Superior temporal gyrus (tissue), 1 donor: ENCODE results near the gene CEP55.

ENCODE experiments used
- DNase-seq: peaks from one replicate; pipeline ENCODE4 v3.0.0-alpha.2; 2016; ENCODE audit errors: extremely low spot score

The CEP55 gene

DNA sequence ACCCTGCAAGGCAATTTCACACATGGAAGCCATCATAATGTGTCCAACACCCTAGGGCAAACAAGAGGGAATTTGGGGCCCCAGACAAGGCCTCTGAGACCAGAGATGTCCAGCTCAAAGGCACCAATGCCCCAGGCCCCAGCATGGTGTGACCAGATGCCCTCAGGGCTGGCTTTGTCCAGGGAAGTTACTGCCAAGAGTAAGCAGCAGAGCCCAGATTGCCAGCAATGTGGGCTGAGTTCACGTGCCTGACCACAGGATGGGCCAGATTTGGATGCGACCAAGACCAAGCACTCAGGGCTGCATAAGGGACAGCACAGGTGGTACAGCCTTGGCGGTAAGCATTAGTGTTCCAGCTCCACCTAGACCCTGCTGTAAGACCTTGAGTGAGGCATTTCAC, 27.0 kb upstream of the CEP55 start:
- DNase-seq, result no peak

DNA sequence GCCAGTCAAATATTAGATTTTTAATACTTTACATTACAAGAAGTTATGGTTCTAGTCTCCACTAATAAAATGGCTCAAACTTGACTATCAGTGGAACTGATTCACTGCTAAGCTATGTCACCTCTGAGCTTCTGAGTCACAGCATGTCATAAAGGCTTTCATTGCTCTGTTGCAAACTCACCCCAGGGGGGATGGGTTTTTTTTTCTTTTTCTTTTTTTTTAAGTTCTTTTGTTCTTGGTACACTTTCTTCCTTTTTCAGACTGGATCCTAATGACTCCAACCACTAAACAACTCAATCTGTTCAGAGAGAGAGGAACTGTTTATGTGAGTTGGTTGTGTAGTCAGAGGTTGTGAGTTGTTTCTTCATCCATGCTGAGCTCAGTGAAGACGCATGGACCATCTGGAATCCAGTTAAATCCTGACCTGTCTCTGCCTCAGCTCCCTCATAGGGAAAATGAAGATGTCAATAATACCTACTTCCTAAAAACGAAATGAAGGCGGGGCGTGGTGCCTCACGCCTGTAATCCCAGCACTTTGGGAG, 25.2 kb upstream of the CEP55 start:
- DNase-seq, result no peak

DNA sequence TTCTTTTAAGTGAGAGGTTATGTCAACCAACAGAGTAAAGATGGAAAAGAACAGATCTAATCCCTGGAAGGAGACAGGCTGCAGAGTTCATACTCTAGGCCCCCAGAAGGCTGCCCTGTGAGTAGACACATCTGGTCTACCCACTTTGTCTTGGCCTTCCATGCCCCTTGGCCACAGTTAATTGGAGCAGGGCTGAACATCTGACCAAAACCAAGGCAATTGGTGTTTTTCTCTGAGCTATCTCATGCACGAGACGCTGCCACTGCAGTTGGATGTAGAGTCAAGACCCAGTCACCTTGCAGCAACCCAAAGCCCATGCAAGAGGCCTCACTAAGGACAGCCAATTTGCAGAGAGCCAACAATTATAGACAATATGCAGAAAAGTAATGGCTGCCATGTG, 23.3 kb upstream of the CEP55 start:
- no peak for DNase-seq

GRCh38 chr10:93473804-93474472, 22.5 kb upstream of the CEP55 start:
- no peak for DNase-seq

DNA sequence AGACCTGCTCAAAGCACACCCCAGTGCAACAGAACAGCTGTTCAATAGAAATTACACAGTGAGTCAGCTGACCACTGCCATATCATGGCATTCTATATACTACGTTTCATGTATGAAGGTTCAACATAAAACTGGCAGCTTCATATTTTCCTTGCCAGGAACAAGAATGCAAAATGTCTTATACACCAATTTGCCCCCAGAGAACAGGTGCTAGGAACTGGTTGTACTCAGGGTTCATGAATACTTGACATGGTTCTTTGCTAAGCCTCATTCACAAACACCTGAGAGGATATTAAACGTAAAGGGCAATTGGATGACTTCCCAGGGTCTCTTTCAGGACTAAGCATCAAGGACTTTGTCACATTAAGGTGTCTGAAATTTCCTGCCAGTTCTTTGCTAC, 21.2 kb upstream of the CEP55 start:
- no peak for DNase-seq

- no peak for DNase-seq
These were observed 20.5 kb upstream of the CEP55 start for GRCh38 chr10:93475871-93476270.

- no peak for DNase-seq
These were observed 19.7 kb upstream of the CEP55 start for GRCh38 chr10:93476756-93477155.

DNA sequence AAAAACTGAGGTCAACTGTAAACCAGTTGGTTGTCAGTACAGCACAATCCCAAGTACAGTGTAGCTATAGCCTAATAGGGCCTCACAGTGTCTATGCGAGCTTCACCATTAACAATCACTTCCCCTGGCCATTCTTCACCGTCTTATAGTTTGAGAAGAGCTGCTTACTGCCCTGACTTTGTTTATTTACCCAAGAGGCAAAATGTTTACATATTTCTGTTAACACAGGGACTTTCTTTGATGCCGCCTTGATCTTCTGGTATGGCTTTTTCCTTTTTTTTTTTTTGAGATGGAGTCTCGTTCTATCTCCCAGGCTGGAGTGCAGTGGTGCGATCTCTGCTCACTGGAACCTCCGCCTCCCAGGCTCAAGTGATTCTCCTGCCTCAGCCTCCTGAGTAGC, 17.5 kb upstream of the CEP55 start:
- DNase-seq, result no peak

- DNase-seq, result no peak
These were observed 14.7 kb upstream of the CEP55 start for GRCh38 chr10:93481637-93482144.

DNA sequence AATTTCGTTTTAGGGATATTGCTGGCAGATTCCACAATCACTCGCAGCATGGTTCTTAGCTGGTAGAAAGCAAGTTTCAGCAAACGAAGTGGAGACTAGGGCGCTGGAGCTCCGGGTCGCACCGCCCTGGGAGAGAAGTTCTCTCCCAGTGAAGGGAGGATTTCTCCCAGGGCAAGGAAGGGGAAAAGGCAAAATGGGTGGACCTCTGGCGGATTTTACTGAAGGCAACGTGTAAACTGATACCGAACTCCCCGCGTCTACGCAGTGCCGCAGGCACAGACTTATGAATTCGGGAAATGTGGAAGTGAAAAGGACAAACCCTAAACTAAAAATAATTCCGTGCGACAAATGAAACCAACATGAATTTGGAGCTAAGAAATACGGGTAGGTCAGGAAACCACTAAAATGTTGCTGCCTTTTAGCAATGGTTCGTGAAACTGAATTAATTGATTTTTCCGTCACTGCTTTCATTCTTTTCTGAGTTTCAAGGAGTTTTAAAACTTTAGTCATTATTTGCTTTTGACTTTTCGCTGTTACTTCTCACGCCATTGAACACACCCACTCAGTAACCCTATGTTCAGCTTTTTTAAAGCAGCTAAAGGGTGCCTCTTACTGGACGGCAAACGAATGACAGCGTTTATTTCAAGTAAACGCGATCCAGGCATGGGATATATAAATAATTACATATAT, 14.1 kb upstream of the CEP55 start, which contains the start of gene MYOF:
MYOF (minus strand) TSS at position 190 of the 690 bp plus-strand sequence; CDS start at position 50, 140 bp downstream.
- DNase-seq, result peak; percentile 80

DNA sequence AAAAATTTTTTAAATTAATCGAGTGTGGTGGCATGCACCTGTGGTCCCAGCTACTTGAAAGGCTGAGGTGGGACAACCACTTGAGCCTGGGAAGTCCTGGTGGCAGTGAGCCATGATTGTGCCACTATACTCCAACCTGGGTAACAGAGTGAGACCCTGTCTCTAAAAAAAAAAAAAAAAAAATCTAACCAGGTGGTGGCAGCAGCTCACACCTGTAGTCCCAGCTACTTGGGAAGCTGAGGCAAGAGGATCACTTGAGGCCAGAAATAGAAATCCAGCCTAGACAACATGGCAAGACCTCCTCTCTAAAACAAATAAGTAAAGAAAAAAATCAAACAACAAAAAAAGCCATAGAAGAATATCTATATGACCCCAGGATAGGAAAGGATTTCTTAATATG, 10.7 kb upstream of the CEP55 start:
- DNase-seq, result no peak

GRCh38 chr10:93488956-93489528, 7.4 kb upstream of the CEP55 start:
- no peak for DNase-seq

DNA sequence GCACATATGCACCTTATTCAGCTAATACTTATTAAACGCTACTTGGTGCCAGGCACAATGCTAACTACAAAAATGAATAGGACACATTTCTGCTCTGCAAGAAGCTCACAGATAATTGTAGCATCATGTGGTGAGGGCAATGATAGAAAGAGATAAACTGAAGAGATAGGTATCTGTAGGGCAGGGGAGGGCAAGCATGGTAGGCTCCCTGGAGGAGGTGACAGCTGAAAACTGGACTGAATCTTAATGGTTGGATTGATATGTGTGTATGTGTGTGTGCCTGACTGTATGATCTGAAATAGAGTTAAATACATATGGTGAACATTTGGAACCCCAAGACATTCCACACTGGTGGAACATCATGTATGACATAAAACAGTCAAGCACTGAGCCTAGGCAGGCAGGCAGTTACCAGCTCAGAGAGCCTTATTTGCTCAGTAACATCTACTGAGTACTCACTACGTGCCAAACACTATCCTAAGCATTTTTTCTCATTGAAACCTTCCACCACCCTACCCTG, 4.8 kb upstream of the CEP55 start:
- no peak for DNase-seq

GRCh38 chr10:93493162-93493561, 3.2 kb upstream of the CEP55 start:
- DNase-seq, result no peak

DNA sequence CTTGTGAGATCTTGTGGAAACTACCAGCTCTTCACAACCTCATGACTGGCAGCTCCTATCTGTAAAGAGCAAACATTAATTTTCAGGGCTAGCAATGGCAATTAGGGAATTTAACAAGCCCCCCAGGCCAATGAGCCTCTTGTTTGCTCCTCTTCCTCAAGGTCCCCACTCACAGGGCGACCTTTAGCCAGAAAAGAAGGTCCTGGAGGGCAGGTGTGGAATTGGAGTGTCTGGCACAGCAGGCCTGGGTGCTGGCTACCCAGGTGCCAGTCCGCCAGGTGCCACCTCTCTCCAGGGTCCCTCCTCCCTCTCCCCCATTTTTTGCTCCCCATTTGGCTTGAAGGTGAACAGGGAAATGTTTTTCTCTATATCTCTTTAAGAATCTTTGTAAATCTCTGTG, 1.9 kb upstream of the CEP55 start:
- no peak for DNase-seq

GRCh38 chr10:93495654-93496321, 624 bp upstream of the CEP55 start:
- no peak for DNase-seq

GRCh38 chr10:93498166-93498565, 1.8 kb downstream of the CEP55 start:
- DNase-seq, result no peak

DNA sequence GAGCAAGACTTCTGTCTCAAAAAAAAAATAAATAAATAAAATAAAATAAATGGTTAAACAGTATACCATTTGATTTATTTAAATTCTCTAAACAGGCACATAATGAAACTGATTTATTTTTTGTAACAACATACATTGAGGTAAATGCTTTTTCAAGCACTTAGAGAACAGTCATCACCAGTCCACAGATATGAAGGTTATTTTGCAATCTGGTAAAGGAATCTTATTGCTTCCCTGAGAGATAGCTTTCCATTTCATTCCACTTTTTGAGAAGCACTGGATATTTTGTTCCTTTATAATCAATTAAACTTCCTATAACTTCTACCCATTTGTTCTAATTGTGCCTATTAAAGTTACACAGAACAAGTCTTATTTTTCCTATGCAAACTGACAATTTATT, 5.2 kb downstream of the CEP55 start:
- no peak for DNase-seq

DNA sequence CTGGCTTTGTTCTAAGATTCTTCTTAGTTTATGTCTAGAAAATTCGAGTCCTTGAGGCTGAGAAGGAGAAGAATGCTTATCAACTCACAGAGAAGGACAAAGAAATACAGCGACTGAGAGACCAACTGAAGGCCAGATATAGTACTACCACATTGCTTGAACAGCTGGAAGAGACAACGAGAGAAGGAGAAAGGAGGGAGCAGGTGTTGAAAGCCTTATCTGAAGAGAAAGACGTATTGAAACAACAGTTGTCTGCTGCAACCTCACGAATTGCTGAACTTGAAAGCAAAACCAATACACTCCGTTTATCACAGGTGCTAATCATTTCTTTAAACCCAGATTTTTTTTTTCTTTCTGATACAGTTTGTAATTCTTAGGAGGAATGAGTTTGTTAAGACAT, 6.7 kb downstream of the CEP55 start:
- DNase-seq, result no peak

DNA sequence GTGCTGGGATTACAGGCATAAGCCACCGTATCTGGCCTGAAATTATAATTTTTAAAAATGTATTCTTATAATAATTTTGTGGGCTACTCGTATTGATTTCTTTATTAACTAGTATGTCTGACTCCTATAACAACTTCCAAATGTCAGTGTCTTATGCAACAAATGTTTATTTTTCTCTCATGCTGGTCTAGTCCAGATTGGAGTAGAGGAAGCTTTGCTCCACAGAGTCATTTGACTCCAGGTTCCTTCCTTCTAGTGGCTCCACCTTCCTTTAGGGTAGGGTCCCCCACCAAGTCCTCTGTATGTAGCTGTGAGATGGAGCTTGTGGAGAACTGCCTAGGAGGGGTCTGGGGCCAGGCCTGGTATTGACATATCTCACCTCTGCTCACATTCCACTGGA, 8.7 kb downstream of the CEP55 start:
- no peak for DNase-seq

GRCh38 chr10:93509816-93510215, 13.4 kb downstream of the CEP55 start:
- no peak for DNase-seq

- no peak for DNase-seq
These were observed 16.2 kb downstream of the CEP55 start for GRCh38 chr10:93512565-93512964.
